Right forelimb (tissue), 1 donor: Measurements from ENCODE around the gene MRPL22.
"Not testable (repeated sequence)": the region's sequence is repeated elsewhere in the genome, so short reads cannot be mapped to it uniquely, and the experiment has no call there.

ENCODE experiments used
- DNase-seq: peaks from one replicate; pipeline ENCODE4 v3.0.0-alpha.2; 2018

The MRPL22 gene

GRCh38 chr5:154943527-154943926, 2.7 kb downstream of the MRPL22 start:
- DNase-seq, result no peak

GRCh38 chr5:154944716-154945115, 3.8 kb downstream of the MRPL22 start:
- DNase-seq, result no peak

GRCh38 chr5:154945695-154946301, 4.9 kb downstream of the MRPL22 start:
- no peak for DNase-seq

- no peak for DNase-seq
Observed at GRCh38 chr5:154947778-154948177, 6.9 kb downstream of the MRPL22 start.

- no peak for DNase-seq
Observed at GRCh38 chr5:154948313-154948712, 7.4 kb downstream of the MRPL22 start.

- DNase-seq, result no peak
Observed at GRCh38 chr5:154949781-154950180, 8.9 kb downstream of the MRPL22 start.

GRCh38 chr5:154956712-154957111, 15.8 kb downstream of the MRPL22 start:
- no peak for DNase-seq

- DNase-seq, result no peak
Observed at GRCh38 chr5:154962494-154962893, 21.6 kb downstream of the MRPL22 start.

- DNase-seq, result no peak
Observed at GRCh38 chr5:154966081-154966841, 25.4 kb downstream of the MRPL22 start.

- no peak for DNase-seq
Observed at GRCh38 chr5:154966874-154967273, 26.0 kb downstream of the MRPL22 start.

- no peak for DNase-seq
Observed at GRCh38 chr5:154967421-154968024, 26.6 kb downstream of the MRPL22 start.

GRCh38 chr5:154968953-154969352, 28.1 kb downstream of the MRPL22 start:
- DNase-seq, result no peak

- no peak for DNase-seq
Observed at GRCh38 chr5:154970759-154971158, 29.9 kb downstream of the MRPL22 start.

GRCh38 chr5:154971501-154971900, 30.6 kb downstream of the MRPL22 start:
- DNase-seq, result no peak

- peak; percentile 50 for DNase-seq
Observed at GRCh38 chr5:154972476-154973080, 31.7 kb downstream of the MRPL22 start.

GRCh38 chr5:154976082-154976481, 35.2 kb downstream of the MRPL22 start:
- not testable (repeated sequence) for DNase-seq

GRCh38 chr5:154977409-154977808, 36.5 kb downstream of the MRPL22 start:
- no peak for DNase-seq

- DNase-seq, result not testable (repeated sequence)
Observed at GRCh38 chr5:154978294-154978693, 37.4 kb downstream of the MRPL22 start.

- DNase-seq, result no peak
Observed at GRCh38 chr5:154984946-154985516, 44.2 kb downstream of the MRPL22 start.

- no peak for DNase-seq
Observed at GRCh38 chr5:154986151-154986550, 45.3 kb downstream of the MRPL22 start.

- no peak for DNase-seq
Observed at GRCh38 chr5:154989626-154990025, 48.8 kb downstream of the MRPL22 start.

- DNase-seq, result no peak
Observed at GRCh38 chr5:154993461-154993860, 52.6 kb downstream of the MRPL22 start.

- DNase-seq, result no peak
Observed at GRCh38 chr5:154995679-154996078, 54.8 kb downstream of the MRPL22 start.
